Fibroblast of lung (primary cell): ENCODE data around the gene VWA8. TPM values are rescaled to one million over a fixed set of nuclear protein-coding genes. Genes with fewer than 3 reads are reported as not detected.

Experiments used
- DNase-seq, 2 donors: peaks; one replicate each; pipeline versions ENCODE4 v3.0.0 to v3.0.0-alpha.2; 2010; ENCODE audit warnings: low read depth in 2 of 2
- H2AFZ ChIP-seq: 2 replicates; pipeline ENCODE4 v1.5.1; 2012; ENCODE audit warnings: low read length, control low read depth, inconsistent platforms
- H3K27ac ChIP-seq: 2 replicates; pipeline ENCODE4 v1.5.1; 2011; ENCODE audit warnings: low read length, control low read depth; ENCODE audit not compliant: insufficient read depth
- H3K27me3 ChIP-seq: 2 replicates; pipeline ENCODE4 v1.5.1; 2011; ENCODE audit warnings: mild to moderate bottlenecking, low read length; ENCODE audit not compliant: control insufficient read depth, insufficient read depth
- H3K36me3 ChIP-seq: 2 replicates; pipeline ENCODE4 v1.5.1; 2011; ENCODE audit warnings: low read length; ENCODE audit not compliant: control insufficient read depth, insufficient read depth
- H3K4me1 ChIP-seq: 2 replicates; pipeline ENCODE4 v1.5.1; 2011; ENCODE audit warnings: low read length; ENCODE audit not compliant: control insufficient read depth, insufficient read depth; ENCODE audit errors: extremely low read depth
- H3K4me2 ChIP-seq: 2 replicates; pipeline ENCODE4 v1.5.1; 2011; ENCODE audit warnings: low read length, control low read depth; ENCODE audit not compliant: insufficient read depth; ENCODE audit errors: extremely low read depth
- H3K4me3 ChIP-seq, 4 experiments: fragments of 200-600 bp in 1 of 4; sonication (generic) in 1 of 4; replicated peaks in 1 of 4; 2 replicates each; pipeline ENCODE4 v1.5.1; 2011 to 2016; ENCODE audit warnings: low read length in 4 of 4, low read depth in 3 of 4, mild to moderate bottlenecking in 3 of 4, control low read depth in 2 of 4, inconsistent platforms in 1 of 4, mixed read lengths in 1 of 4; ENCODE audit not compliant: insufficient read depth in 1 of 4; ENCODE audit errors: control extremely low read depth in 1 of 4
- H3K79me2 ChIP-seq: 2 replicates; pipeline ENCODE4 v1.5.1; 2012; ENCODE audit warnings: mild to moderate bottlenecking, low read length, inconsistent platforms; ENCODE audit not compliant: control insufficient read depth, insufficient read depth
- H3K9ac ChIP-seq: 2 replicates; pipeline ENCODE4 v1.5.1; 2011; ENCODE audit warnings: mild to moderate bottlenecking, low read length, control low read depth; ENCODE audit not compliant: insufficient read depth
- H3K9me3 ChIP-seq: 2 replicates; pipeline ENCODE4 v1.5.1; 2012; ENCODE audit warnings: low read depth, low read length; ENCODE audit not compliant: control insufficient read depth, insufficient read depth
- H4K20me1 ChIP-seq: 2 replicates; pipeline ENCODE4 v1.5.1; 2011; ENCODE audit warnings: low read length; ENCODE audit not compliant: control insufficient read depth, insufficient read depth; ENCODE audit errors: extremely low read depth
- CTCF ChIP-seq, 2 donors: IDR thresholded peaks in 1 of 2; conservative IDR thresholded peaks in 1 of 2; 1 replicate in 1 of 2; 2 replicates in 1 of 2; pipeline ENCODE4 v1.5.1; 2011 to 2012; ENCODE audit warnings: low read length in 2 of 2, control low read depth in 1 of 2, inconsistent platforms in 1 of 2, low read depth in 1 of 2, mild to moderate bottlenecking in 1 of 2
- EZH2 ChIP-seq: IDR thresholded peaks from 2 replicates; pipeline ENCODE4 v1.5.1; 2012; ENCODE audit warnings: low read length, control low read depth, mild to moderate bottlenecking; ENCODE audit errors: missing control alignments
- polyA plus RNA-seq, 2 donors: library from polyadenylated mRNA; depleted of rRNA in 1 of 2; stranded (reverse) in 1 of 2; unstranded in 1 of 2; fragments of >200 nt; gene quantifications; 2 replicates each; pipeline ENCODE4 v1.2.1, GENCODE V29; 2011 to 2012; ENCODE audit warnings: missing spikeins in 1 of 2
- total RNA-seq: library from RNA; depleted of rRNA; stranded (reverse); fragments of >200 nt; gene quantifications from 2 replicates; pipeline ENCODE4 v1.2.1, GENCODE V29; 2014

Gene VWA8
- total and polyA plus RNA-seq, 2 donors (not counting 1 experiment from before 2014, with no cell fraction given), result 12.6 to 29.9 TPM

- H3K4me3 ChIP-seq, result no peak overlapping the region
- no peak overlapping the region for H2AFZ ChIP-seq
- H4K20me1 ChIP-seq, result no peaks in the 10 kb centered on the region
- no peak for DNase-seq
- H3K27me3 ChIP-seq, result no peaks in the 10 kb centered on the region
- no peaks in the 10 kb centered on the region for H3K4me1 ChIP-seq
- no peaks in the 10 kb centered on the region for H3K9me3 ChIP-seq
- TF ChIP-seq EZH2 (no peak), CTCF (conservative IDR thresholded peaks at IDR 0.05 in 1 of 2, IDR thresholded peaks at IDR 0.05 in 1 of 2; ENCODE audit: low read depth in 1 of 2, low read length in 2 of 2) (no peak)
- H3K4me2 ChIP-seq, result no peak overlapping the region
- no peaks in the 10 kb centered on the region for H3K36me3 ChIP-seq
- H3K9ac ChIP-seq, result no peak overlapping the region
- H3K27ac ChIP-seq, result no peak overlapping the region
- no peaks in the 10 kb centered on the region for H3K79me2 ChIP-seq
These were observed 23.5 kb downstream of the VWA8 start for GRCh38 chr13:41937388-41937787.

- no peak overlapping the region for H2AFZ ChIP-seq
- no peak overlapping the region for H3K4me2 ChIP-seq
- H3K4me1 ChIP-seq, result no peaks in the 10 kb centered on the region
- no peak overlapping the region for H3K4me3 ChIP-seq
- no peaks in the 10 kb centered on the region for H3K79me2 ChIP-seq
- H3K9ac ChIP-seq, result no peak overlapping the region
- H3K9me3 ChIP-seq, result no peaks in the 10 kb centered on the region
- no peaks in the 10 kb centered on the region for H3K36me3 ChIP-seq
- H3K27me3 ChIP-seq, result no peaks in the 10 kb centered on the region
- TF ChIP-seq CTCF (conservative IDR thresholded peaks at IDR 0.05 in 1 of 2, IDR thresholded peaks at IDR 0.05 in 1 of 2; ENCODE audit: low read depth in 1 of 2, low read length in 2 of 2) (no peak), EZH2 (no peak)
- H3K27ac ChIP-seq, result no peak overlapping the region
- H4K20me1 ChIP-seq, result no peaks in the 10 kb centered on the region
- no peak for DNase-seq
These were observed 25.4 kb downstream of the VWA8 start for GRCh38 chr13:41935501-41935900.

GRCh38 chr13:41934994-41935393 is 25.9 kb downstream of the VWA8 start:
- Histone ChIP-seq H3K9ac (no peak overlapping the region), H3K79me2 (peaks cover under 1% of the 10 kb centered on the region), H3K4me1 (no peaks in the 10 kb centered on the region), H3K4me2 (no peak overlapping the region), H4K20me1 (no peaks in the 10 kb centered on the region), H3K4me3 (no peak overlapping the region), H3K36me3 (no peaks in the 10 kb centered on the region), H3K9me3 (no peaks in the 10 kb centered on the region), H2AFZ (no peak overlapping the region), H3K27me3 (no peaks in the 10 kb centered on the region), H3K27ac (no peak overlapping the region)
- DNase-seq, result no peak
- no peak for TF ChIP-seq CTCF (conservative IDR thresholded peaks at IDR 0.05 in 1 of 2, IDR thresholded peaks at IDR 0.05 in 1 of 2; ENCODE audit: low read depth in 1 of 2, low read length in 2 of 2)
- TF ChIP-seq EZH2, result no peak
